GM23338 (cell line): ENCODE measurements around the gene IQCM. TPM values are rescaled to one million over a fixed set of nuclear protein-coding genes. Genes with fewer than 3 reads are reported as not detected.

Experiments used
- ATAC-seq: fragments of 200-7000 bp; cut with Tn5 transposase; 3 replicates; pipeline ENCODE4 v1.9.1; 2020
- DNase-seq: peaks from one replicate; pipeline ENCODE4 v3.0.0-alpha.2; 2015; ENCODE audit warnings: low spot score
- H2AFZ ChIP-seq: fragments of 200-600 bp; sonication (generic); 2 replicates; pipeline ENCODE4 v1.8.0; 2016; ENCODE audit warnings: antibody characterized with exemption, mild to moderate bottlenecking, moderate library complexity
- H3F3A ChIP-seq: fragments of 200-600 bp; sonication (generic); replicated peaks from 2 replicates; pipeline ENCODE4 v1.8.0; 2017; ENCODE audit warnings: antibody characterized with exemption, mixed run types, low read depth
- H3K27ac ChIP-seq: fragments of 200-600 bp; sonication (generic); 2 replicates; pipeline ENCODE4 v1.6.1; 2016; ENCODE audit warnings: low read depth
- H3K27me3 ChIP-seq: fragments of 200-600 bp; sonication (generic); 2 replicates; pipeline ENCODE4 v1.8.0; 2016; ENCODE audit warnings: mild to moderate bottlenecking, mixed run types, moderate library complexity; ENCODE audit not compliant: insufficient read depth
- H3K36me3 ChIP-seq: fragments of 200-600 bp; sonication (generic); 2 replicates; pipeline ENCODE4 v1.8.0; 2016; ENCODE audit warnings: mild to moderate bottlenecking; ENCODE audit not compliant: insufficient read depth
- H3K4me1 ChIP-seq: fragments of 200-600 bp; sonication (generic); 2 replicates; pipeline ENCODE4 v1.8.0; 2016; ENCODE audit warnings: mild to moderate bottlenecking, moderate library complexity; ENCODE audit not compliant: insufficient read depth
- H3K4me2 ChIP-seq: fragments of 200-600 bp; sonication (generic); 2 replicates; pipeline ENCODE4 v1.7.1; 2017; ENCODE audit warnings: mixed run types
- H3K4me3 ChIP-seq: fragments of 200-600 bp; sonication (generic); 2 replicates; pipeline ENCODE4 v1.6.1; 2016; ENCODE audit warnings: mixed run types
- H3K79me2 ChIP-seq: fragments of 200-600 bp; sonication (generic); replicated peaks from 2 replicates; pipeline ENCODE4 v1.8.0; 2017; ENCODE audit warnings: mild to moderate bottlenecking; ENCODE audit not compliant: insufficient read depth
- H3K9me2 ChIP-seq: fragments of 200-600 bp; sonication (generic); 2 replicates; pipeline ENCODE4 v1.8.0; 2017; ENCODE audit not compliant: insufficient read depth
- H4K20me1 ChIP-seq: fragments of 200-600 bp; sonication (generic); replicated peaks from 2 replicates; pipeline ENCODE4 v1.8.0; 2017; ENCODE audit warnings: mild to moderate bottlenecking; ENCODE audit not compliant: insufficient read depth
- H3K27ac Mint-ChIP-seq: 2 replicates; pipeline ENCODE4 v1.8.0; 2020; ENCODE audit warnings: inconsistent platforms, mild to moderate bottlenecking, moderate library complexity, mixed read lengths
- H3K27me3 Mint-ChIP-seq: 3 replicates; pipeline ENCODE4 v1.8.0; 2022; ENCODE audit warnings: low read depth, mild to moderate bottlenecking, moderate library complexity, mixed read lengths, inconsistent platforms; ENCODE audit not compliant: insufficient read depth, poor library complexity
- H3K36me3 Mint-ChIP-seq: 3 replicates; pipeline ENCODE4 v1.8.0; 2021; ENCODE audit warnings: low read depth, mild to moderate bottlenecking, inconsistent platforms, moderate library complexity, mixed read lengths
- H3K4me1 Mint-ChIP-seq: 3 replicates; pipeline ENCODE4 v1.8.0; 2020; ENCODE audit warnings: mild to moderate bottlenecking, inconsistent platforms, mixed read lengths
- H3K4me3 Mint-ChIP-seq: 3 replicates; pipeline ENCODE4 v1.8.0; 2021; ENCODE audit warnings: moderate library complexity, mild to moderate bottlenecking, inconsistent platforms, mixed read lengths
- H3K9me3 Mint-ChIP-seq: 3 replicates; pipeline ENCODE4 v1.8.0; 2020; ENCODE audit warnings: moderate library complexity, mild to moderate bottlenecking, inconsistent platforms, mixed read lengths
- CREB1 ChIP-seq: fragments of 250-450 bp; sonication (Bioruptor Pico); IDR thresholded peaks from 2 replicates; pipeline ENCODE4 v1.5.0; 2020; ENCODE audit warnings: low read depth, mild to moderate bottlenecking, moderate library complexity
- ETS1 ChIP-seq: IDR thresholded peaks from 2 replicates; pipeline ENCODE4 v1.6.1; 2016; ENCODE audit warnings: antibody characterized with exemption
- EZH2 ChIP-seq: fragments of 200-600 bp; sonication (generic); IDR thresholded peaks from one replicate; pipeline ENCODE4 v1.8.0; 2017; ENCODE audit warnings: antibody characterized with exemption, mild to moderate bottlenecking, low read depth; ENCODE audit not compliant: unreplicated experiment
- EZH2phosphoT487 ChIP-seq: fragments of 200-600 bp; sonication (generic); IDR thresholded peaks from one replicate; pipeline ENCODE4 v1.8.1; 2018; ENCODE audit warnings: antibody characterized with exemption; ENCODE audit not compliant: unreplicated experiment
- JUNB ChIP-seq: IDR thresholded peaks from one replicate; pipeline ENCODE4 v1.6.1; 2016; ENCODE audit warnings: antibody characterized with exemption; ENCODE audit not compliant: unreplicated experiment
- NANOG ChIP-seq: IDR thresholded peaks from 2 replicates; pipeline ENCODE4 v1.6.1; 2016; ENCODE audit warnings: antibody characterized with exemption, borderline replicate concordance
- POLR2AphosphoS5 ChIP-seq: IDR thresholded peaks from 2 replicates; pipeline ENCODE4 v1.6.1; 2016; ENCODE audit warnings: antibody characterized with exemption, low read depth
- REST ChIP-seq: IDR thresholded peaks from one replicate; pipeline ENCODE4 v1.6.1; 2018; ENCODE audit warnings: antibody characterized with exemption; ENCODE audit not compliant: unreplicated experiment
- STAT1 ChIP-seq: IDR thresholded peaks from one replicate; pipeline ENCODE4 v1.6.1; 2016; ENCODE audit warnings: antibody characterized with exemption; ENCODE audit not compliant: unreplicated experiment
- ZNF114 ChIP-seq: fragments of 250-450 bp; sonication (Bioruptor Pico); IDR thresholded peaks from 2 replicates; pipeline ENCODE4 v1.5.0; 2020; ENCODE audit warnings: mild to moderate bottlenecking, moderate library complexity
- ZNF331 ChIP-seq: fragments of 250-450 bp; sonication (Bioruptor Pico); IDR thresholded peaks from 2 replicates; pipeline ENCODE4 v1.5.0; 2020; ENCODE audit warnings: low read depth, mild to moderate bottlenecking, moderate library complexity
- polyA plus RNA-seq: library from polyadenylated mRNA; unstranded; fragments of >200 nt; fragmentation: Nextera tagmentation; extraction: Ambion mirVana; gene quantifications from 2 replicates; pipeline ENCODE4 v1.2.1, GENCODE V29; 2016
- total RNA-seq: library from RNA; depleted of rRNA; stranded (reverse); fragments of >200 nt; shearing (Covaris generic); gene quantifications from 2 replicates; pipeline ENCODE4 v1.2.3, GENCODE V29; 2014
- TF ChIP-seq, protein P1 (sequence below), 2 experiments: fragments of 200-600 bp in 1 of 2; sonication (generic) in 1 of 2; conservative IDR thresholded peaks; 2 replicates each; pipeline versions ENCODE4 v1.5.1 to v1.6.1; 2016 to 2017; ENCODE audit warnings: antibody characterized with exemption in 2 of 2, low read depth in 2 of 2, mild to moderate bottlenecking in 2 of 2, moderate library complexity in 1 of 2
- TF ChIP-seq, protein P2 (sequence below): fragments of 250-450 bp; sonication (Bioruptor Pico); IDR thresholded peaks from 2 replicates; pipeline ENCODE4 v1.5.0; 2020; ENCODE audit warnings: mild to moderate bottlenecking, moderate library complexity

The IQCM gene
- total and polyA plus RNA-seq, 2 experiments from 2014 or later = not detected

GRCh38 chr4:149321438-149321837, 494.2 kb downstream of the IQCM start (continued):
- no peak for TF ChIP-seq CREB1 (CRISPR knock-in tag)

GRCh38 chr4:149311076-149311475, 504.6 kb downstream of the IQCM start:
- Histone ChIP-seq H3K79me2 (no peaks in the 10 kb centered on the region), H3K4me3 (no peak overlapping the region), H3K9me2 (peaks cover 11% of the 10 kb centered on the region), H3F3A (no peaks in the 10 kb centered on the region), H3K27ac (no peak overlapping the region), H3K4me2 (no peak overlapping the region), H4K20me1 (no peaks in the 10 kb centered on the region), H3K4me1 (no peaks in the 10 kb centered on the region), H3K36me3 (0 out of 2 replicates have a peak, but pooled peaks cover 3% of the 10 kb centered on the region), H2AFZ (no peak overlapping the region), H3K27me3 (no peaks in the 10 kb centered on the region)
- no peak for DNase-seq
- H3K4me3 Mint-ChIP-seq = no peak overlapping the region
- peaks cover 13% of the 10 kb centered on the region for H3K9me3 Mint-ChIP-seq
- ATAC-seq = no peak
- no peak for TF ChIP-seq EZH2
- TF ChIP-seq ZNF331 (CRISPR knock-in tag) = no peak
- TF ChIP-seq ZNF114 (CRISPR knock-in tag) = no peak
- no peak for TF ChIP-seq POLR2AphosphoS5
- TF ChIP-seq, protein P1, sequence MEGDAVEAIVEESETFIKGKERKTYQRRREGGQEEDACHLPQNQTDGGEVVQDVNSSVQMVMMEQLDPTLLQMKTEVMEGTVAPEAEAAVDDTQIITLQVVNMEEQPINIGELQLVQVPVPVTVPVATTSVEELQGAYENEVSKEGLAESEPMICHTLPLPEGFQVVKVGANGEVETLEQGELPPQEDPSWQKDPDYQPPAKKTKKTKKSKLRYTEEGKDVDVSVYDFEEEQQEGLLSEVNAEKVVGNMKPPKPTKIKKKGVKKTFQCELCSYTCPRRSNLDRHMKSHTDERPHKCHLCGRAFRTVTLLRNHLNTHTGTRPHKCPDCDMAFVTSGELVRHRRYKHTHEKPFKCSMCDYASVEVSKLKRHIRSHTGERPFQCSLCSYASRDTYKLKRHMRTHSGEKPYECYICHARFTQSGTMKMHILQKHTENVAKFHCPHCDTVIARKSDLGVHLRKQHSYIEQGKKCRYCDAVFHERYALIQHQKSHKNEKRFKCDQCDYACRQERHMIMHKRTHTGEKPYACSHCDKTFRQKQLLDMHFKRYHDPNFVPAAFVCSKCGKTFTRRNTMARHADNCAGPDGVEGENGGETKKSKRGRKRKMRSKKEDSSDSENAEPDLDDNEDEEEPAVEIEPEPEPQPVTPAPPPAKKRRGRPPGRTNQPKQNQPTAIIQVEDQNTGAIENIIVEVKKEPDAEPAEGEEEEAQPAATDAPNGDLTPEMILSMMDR (conservative IDR thresholded peaks at IDR 0.05; ENCODE audit: low read depth in 2 of 2) = no peak
- no peak for TF ChIP-seq JUNB
- no peak for TF ChIP-seq REST
- no peak for TF ChIP-seq ETS1
- TF ChIP-seq EZH2phosphoT487 = no peak
- TF ChIP-seq, protein P2, sequence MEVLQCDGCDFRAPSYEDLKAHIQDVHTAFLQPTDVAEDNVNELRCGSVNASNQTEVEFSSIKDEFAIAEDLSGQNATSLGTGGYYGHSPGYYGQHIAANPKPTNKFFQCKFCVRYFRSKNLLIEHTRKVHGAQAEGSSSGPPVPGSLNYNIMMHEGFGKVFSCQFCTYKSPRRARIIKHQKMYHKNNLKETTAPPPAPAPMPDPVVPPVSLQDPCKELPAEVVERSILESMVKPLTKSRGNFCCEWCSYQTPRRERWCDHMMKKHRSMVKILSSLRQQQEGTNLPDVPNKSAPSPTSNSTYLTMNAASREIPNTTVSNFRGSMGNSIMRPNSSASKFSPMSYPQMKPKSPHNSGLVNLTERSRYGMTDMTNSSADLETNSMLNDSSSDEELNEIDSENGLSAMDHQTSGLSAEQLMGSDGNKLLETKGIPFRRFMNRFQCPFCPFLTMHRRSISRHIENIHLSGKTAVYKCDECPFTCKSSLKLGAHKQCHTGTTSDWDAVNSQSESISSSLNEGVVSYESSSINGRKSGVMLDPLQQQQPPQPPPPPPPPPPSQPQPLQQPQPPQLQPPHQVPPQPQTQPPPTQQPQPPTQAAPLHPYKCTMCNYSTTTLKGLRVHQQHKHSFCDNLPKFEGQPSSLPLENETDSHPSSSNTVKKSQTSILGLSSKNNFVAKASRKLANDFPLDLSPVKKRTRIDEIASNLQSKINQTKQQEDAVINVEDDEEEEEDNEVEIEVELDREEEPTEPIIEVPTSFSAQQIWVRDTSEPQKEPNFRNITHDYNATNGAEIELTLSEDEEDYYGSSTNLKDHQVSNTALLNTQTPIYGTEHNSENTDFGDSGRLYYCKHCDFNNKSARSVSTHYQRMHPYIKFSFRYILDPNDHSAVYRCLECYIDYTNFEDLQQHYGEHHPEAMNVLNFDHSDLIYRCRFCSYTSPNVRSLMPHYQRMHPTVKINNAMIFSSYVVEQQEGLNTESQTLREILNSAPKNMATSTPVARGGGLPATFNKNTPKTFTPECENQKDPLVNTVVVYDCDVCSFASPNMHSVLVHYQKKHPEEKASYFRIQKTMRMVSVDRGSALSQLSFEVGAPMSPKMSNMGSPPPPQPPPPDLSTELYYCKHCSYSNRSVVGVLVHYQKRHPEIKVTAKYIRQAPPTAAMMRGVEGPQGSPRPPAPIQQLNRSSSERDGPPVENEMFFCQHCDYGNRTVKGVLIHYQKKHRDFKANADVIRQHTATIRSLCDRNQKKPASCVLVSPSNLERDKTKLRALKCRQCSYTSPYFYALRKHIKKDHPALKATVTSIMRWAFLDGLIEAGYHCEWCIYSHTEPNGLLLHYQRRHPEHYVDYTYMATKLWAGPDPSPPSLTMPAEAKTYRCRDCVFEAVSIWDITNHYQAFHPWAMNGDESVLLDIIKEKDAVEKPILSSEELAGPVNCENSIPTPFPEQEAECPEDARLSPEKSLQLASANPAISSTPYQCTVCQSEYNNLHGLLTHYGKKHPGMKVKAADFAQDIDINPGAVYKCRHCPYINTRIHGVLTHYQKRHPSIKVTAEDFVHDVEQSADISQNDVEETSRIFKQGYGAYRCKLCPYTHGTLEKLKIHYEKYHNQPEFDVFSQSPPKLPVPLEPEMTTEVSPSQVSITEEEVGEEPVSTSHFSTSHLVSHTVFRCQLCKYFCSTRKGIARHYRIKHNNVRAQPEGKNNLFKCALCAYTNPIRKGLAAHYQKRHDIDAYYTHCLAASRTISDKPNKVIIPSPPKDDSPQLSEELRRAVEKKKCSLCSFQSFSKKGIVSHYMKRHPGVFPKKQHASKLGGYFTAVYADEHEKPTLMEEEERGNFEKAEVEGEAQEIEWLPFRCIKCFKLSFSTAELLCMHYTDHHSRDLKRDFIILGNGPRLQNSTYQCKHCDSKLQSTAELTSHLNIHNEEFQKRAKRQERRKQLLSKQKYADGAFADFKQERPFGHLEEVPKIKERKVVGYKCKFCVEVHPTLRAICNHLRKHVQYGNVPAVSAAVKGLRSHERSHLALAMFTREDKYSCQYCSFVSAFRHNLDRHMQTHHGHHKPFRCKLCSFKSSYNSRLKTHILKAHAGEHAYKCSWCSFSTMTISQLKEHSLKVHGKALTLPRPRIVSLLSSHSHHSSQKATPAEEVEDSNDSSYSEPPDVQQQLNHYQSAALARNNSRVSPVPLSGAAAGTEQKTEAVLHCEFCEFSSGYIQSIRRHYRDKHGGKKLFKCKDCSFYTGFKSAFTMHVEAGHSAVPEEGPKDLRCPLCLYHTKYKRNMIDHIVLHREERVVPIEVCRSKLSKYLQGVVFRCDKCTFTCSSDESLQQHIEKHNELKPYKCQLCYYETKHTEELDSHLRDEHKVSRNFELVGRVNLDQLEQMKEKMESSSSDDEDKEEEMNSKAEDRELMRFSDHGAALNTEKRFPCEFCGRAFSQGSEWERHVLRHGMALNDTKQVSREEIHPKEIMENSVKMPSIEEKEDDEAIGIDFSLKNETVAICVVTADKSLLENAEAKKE (CRISPR knock-in tag) = no peak
- no peak for TF ChIP-seq CREB1 (CRISPR knock-in tag)
- TF ChIP-seq NANOG = no peak
- TF ChIP-seq STAT1 = no peak
- H3K36me3 Mint-ChIP-seq = no peaks in the 10 kb centered on the region; the same call in 2 of the 3 replicates
- no peaks in the 10 kb centered on the region for H3K4me1 Mint-ChIP-seq
- no peak overlapping the region for H3K27ac Mint-ChIP-seq
- H3K27me3 Mint-ChIP-seq = no peaks in the 10 kb centered on the region
